CD14-positive monocyte (primary cell): ENCODE data around the gene KIAA1755. TPM values are rescaled to one million over a fixed set of nuclear protein-coding genes. Genes with fewer than 3 reads are reported as not detected.

Experiments used
- DNase-seq, 3 donors: peaks; one replicate each; pipeline ENCODE4 v3.0.0-alpha.2; 2011 to 2022
- H2AFZ ChIP-seq: 2 replicates; pipeline ENCODE4 v1.6.0; 2012; ENCODE audit warnings: mild to moderate bottlenecking, low read depth, low read length, inconsistent platforms; ENCODE audit not compliant: insufficient read depth, poor library complexity, severe bottlenecking
- H3K27ac ChIP-seq, 2 donors: 1 replicate in 1 of 2; 2 replicates in 1 of 2; pipeline ENCODE4 v1.5.1; 2012 to 2013; ENCODE audit warnings: low read length in 2 of 2, control low read depth in 1 of 2, inconsistent platforms in 1 of 2, low read depth in 1 of 2, mild to moderate bottlenecking in 1 of 2
- H3K27me3 ChIP-seq, 2 donors: one replicate each; pipeline versions ENCODE4 v1.6.0 to v1.6.1; 2011 to 2013; ENCODE audit warnings: low read length in 2 of 2; ENCODE audit not compliant: control insufficient read depth in 2 of 2, insufficient read depth in 2 of 2
- H3K36me3 ChIP-seq, 2 donors: replicated peaks in 1 of 2; 1 replicate in 1 of 2; 2 replicates in 1 of 2; pipeline versions ENCODE4 v1.5.1 to v1.6.1; 2012 to 2013; ENCODE audit warnings: low read length in 2 of 2, control low read depth in 1 of 2, inconsistent platforms in 1 of 2, mild to moderate bottlenecking in 1 of 2; ENCODE audit not compliant: insufficient read depth in 2 of 2, control insufficient read depth in 1 of 2
- H3K4me1 ChIP-seq, 2 donors: 1 replicate in 1 of 2; 2 replicates in 1 of 2; pipeline versions ENCODE4 v1.5.1 to v1.6.1; 2012 to 2013; ENCODE audit warnings: low read length in 2 of 2, control low read depth in 1 of 2, inconsistent platforms in 1 of 2, mild to moderate bottlenecking in 1 of 2, moderate library complexity in 1 of 2; ENCODE audit not compliant: insufficient read depth in 2 of 2, control insufficient read depth in 1 of 2
- H3K4me2 ChIP-seq: replicated peaks from 2 replicates; pipeline ENCODE3; 2012; ENCODE audit warnings: low read length, moderate library complexity, mild to moderate bottlenecking; ENCODE audit not compliant: poor library complexity, severe bottlenecking; ENCODE audit errors: extremely low read depth
- H3K4me3 ChIP-seq, 3 experiments: fragments of 200-600 bp in 1 of 3; sonication (generic) in 1 of 3; replicated peaks in 1 of 3; 1 replicate in 2 of 3; 2 replicates in 1 of 3; pipeline ENCODE4 v1.5.1; 2011 to 2013; ENCODE audit warnings: low read length in 3 of 3, mild to moderate bottlenecking in 3 of 3, control low read depth in 2 of 3, low read depth in 2 of 3, inconsistent platforms in 1 of 3, moderate library complexity in 1 of 3
- H3K79me2 ChIP-seq: 2 replicates; pipeline ENCODE4 v1.6.0; 2012; ENCODE audit warnings: mild to moderate bottlenecking, control low read depth, inconsistent platforms, low read length, moderate library complexity; ENCODE audit not compliant: insufficient read depth
- H3K9ac ChIP-seq: 2 replicates; pipeline ENCODE4 v1.6.0; 2017; ENCODE audit warnings: low read length, mild to moderate bottlenecking; ENCODE audit not compliant: insufficient read depth, poor library complexity, severe bottlenecking
- H3K9me3 ChIP-seq, 2 donors: replicated peaks in 1 of 2; 1 replicate in 1 of 2; 2 replicates in 1 of 2; pipeline versions ENCODE4 v1.5.1 to v1.6.1; 2012 to 2013; ENCODE audit warnings: low read length in 2 of 2, control low read depth in 1 of 2; ENCODE audit not compliant: control insufficient read depth in 1 of 2, insufficient read depth in 1 of 2
- H4K20me1 ChIP-seq: 2 replicates; pipeline ENCODE4 v1.6.0; 2012; ENCODE audit warnings: mild to moderate bottlenecking, low read length, control low read depth, moderate library complexity; ENCODE audit not compliant: insufficient read depth
- H3K27ac Mint-ChIP-seq, 7 donors: one replicate each; pipeline ENCODE4 v1.8.0; 2020; ENCODE audit warnings: mild to moderate bottlenecking in 7 of 7, mixed read lengths in 7 of 7, moderate library complexity in 6 of 7, inconsistent platforms in 2 of 7
- H3K27me3 Mint-ChIP-seq, 3 donors: one replicate each; pipeline ENCODE4 v1.8.0; 2021 to 2022; ENCODE audit warnings: low read depth in 3 of 3, mild to moderate bottlenecking in 3 of 3, mixed read lengths in 3 of 3, moderate library complexity in 3 of 3, inconsistent platforms in 1 of 3
- H3K36me3 Mint-ChIP-seq, 2 donors: one replicate each; pipeline ENCODE4 v1.8.0; 2020; ENCODE audit warnings: mixed read lengths in 2 of 2, inconsistent platforms in 1 of 2, mild to moderate bottlenecking in 1 of 2
- H3K4me1 Mint-ChIP-seq: one replicate; pipeline ENCODE4 v1.8.0; 2020; ENCODE audit warnings: mild to moderate bottlenecking, mixed read lengths
- H3K4me3 Mint-ChIP-seq, 2 donors: one replicate each; pipeline ENCODE4 v1.8.0; 2020; ENCODE audit warnings: mild to moderate bottlenecking in 2 of 2, mixed read lengths in 2 of 2, moderate library complexity in 1 of 2
- H3K9me3 Mint-ChIP-seq, 7 donors: one replicate each; pipeline ENCODE4 v1.8.0; 2020 to 2022; ENCODE audit warnings: mixed read lengths in 7 of 7, mild to moderate bottlenecking in 6 of 7, moderate library complexity in 6 of 7, inconsistent platforms in 2 of 7
- CTCF ChIP-seq: fragments of 200-600 bp; IDR thresholded peaks from one replicate; pipeline ENCODE4 v1.8.0; 2022; ENCODE audit warnings: antibody characterized with exemption, mild to moderate bottlenecking
- WGBS: methylation state at CpG from one replicate; pipeline ENCODE4 v1.1.5; 2013; ENCODE audit warnings: missing lambda C conversion rate; ENCODE audit not compliant: insufficient coverage; 5-methylcytosine and 5-hydroxymethylcytosine counted together
- intact Hi-C, 2 donors: fragments of 100-400 bp; cut with micrococcal nuclease; formaldehyde crosslinking; loops; one replicate each; pipeline versions ENCODE4 v1.15.0 to v1.15.1; 2023
- polyA plus RNA-seq, 3 donors: library from polyadenylated mRNA; depleted of rRNA in 1 of 3; unstranded in 2 of 3; stranded (reverse) in 1 of 3; fragments of 300-500 nt in 2 of 3; fragments of >200 nt in 1 of 3; fragmentation: Illumina TruSeq in 2 of 3; gene quantifications; 1 replicate in 2 of 3; 2 replicates in 1 of 3; pipeline ENCODE4 v1.2.3, GENCODE V29; 2012 to 2021

KIAA1755 gene
- polyA plus RNA-seq, 3 donors: not detected

DNA sequence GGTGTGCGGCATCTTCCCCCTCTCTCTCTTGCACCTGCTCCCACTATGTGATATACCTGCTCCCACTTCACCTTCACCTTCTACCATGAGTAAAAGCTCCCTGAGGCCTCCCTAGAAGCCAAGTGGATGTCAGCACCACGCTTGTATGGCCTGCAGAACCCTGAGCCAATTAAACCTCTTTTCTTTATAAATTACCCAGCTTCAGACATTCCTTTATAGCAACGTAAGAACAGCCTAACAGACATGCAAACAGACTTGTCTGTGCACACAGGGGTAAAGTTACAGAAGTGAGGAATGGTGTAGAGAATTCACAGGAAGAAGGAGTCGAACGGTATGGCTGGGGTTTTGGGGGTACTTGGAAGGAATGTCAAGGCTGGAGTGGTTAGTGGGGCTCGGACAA lies 80.7 kb downstream of the KIAA1755 start:
- Mint-ChIP-seq H3K36me3 (peaks cover 0 to 6% of the 10 kb centered on the region in 2 donors), H3K4me1 (peaks cover 28% of the 10 kb centered on the region), H3K4me3 (no peak overlapping the region), H3K27me3 (peaks cover 2 to 14% (median 14%) of the 10 kb centered on the region in 3 donors), H3K27ac (peak overlapping the region in 2 of 7 donors; percentile 1 to 76), H3K9me3 (peaks cover 0 to 3% (median 0%) of the 10 kb centered on the region in 7 donors)
- no peak overlapping the region for H3K4me2 ChIP-seq
- peaks cover 16 to 27% of the 10 kb centered on the region in 2 donors for H3K4me1 ChIP-seq
- H3K9ac ChIP-seq: no peak overlapping the region
- H4K20me1 ChIP-seq: no peaks in the 10 kb centered on the region
- WGBS: 91% methylated on average over 4 of the region's 6 CpGs
- H3K79me2 ChIP-seq: no peaks in the 10 kb centered on the region
- intact Hi-C loops: no loop called here
- H3K27ac ChIP-seq: no peak overlapping the region
- no peak for DNase-seq
- H3K27me3 ChIP-seq: no peaks in the 10 kb centered on the region
- no peaks in the 10 kb centered on the region for H3K36me3 ChIP-seq
- H3K4me3 ChIP-seq: no peak overlapping the region
- no peaks in the 10 kb centered on the region for H3K9me3 ChIP-seq
- no peak for TF ChIP-seq CTCF
- no peak overlapping the region for H2AFZ ChIP-seq

DNA sequence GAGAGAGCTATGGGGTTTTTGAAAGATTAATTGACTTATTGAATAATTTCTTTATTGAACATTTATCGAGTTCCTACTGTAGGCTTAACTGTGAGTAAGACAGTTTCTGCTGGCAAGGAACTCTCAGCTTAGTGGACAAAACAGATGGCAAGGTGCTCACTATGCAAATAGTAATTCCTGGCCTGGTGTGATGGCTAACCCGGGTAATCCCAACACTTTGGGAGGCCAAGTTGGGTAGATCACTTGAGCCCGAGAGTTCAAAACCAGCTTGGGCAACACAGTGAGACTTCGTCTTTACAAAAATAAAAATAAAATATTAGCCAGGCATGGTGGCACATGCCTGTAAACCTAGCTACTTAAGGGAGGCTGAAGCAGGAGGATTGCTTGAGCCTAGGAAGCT lies 82.0 kb downstream of the KIAA1755 start:
- no peaks in the 10 kb centered on the region for H3K36me3 ChIP-seq
- H3K27me3 ChIP-seq: no peaks in the 10 kb centered on the region
- H3K4me3 ChIP-seq: no peak overlapping the region
- H3K4me1 ChIP-seq: peaks cover 16 to 27% of the 10 kb centered on the region in 2 donors
- H3K27ac Mint-ChIP-seq: peak overlapping the region; percentile 65 to 89 (median 83)
- H3K27me3 Mint-ChIP-seq: peaks cover 2 to 8% (median 7%) of the 10 kb centered on the region in 3 donors
- no peak for TF ChIP-seq CTCF
- no peaks in the 10 kb centered on the region for H3K79me2 ChIP-seq
- peaks cover 0 to 6% of the 10 kb centered on the region in 2 donors for H3K36me3 Mint-ChIP-seq
- 94% methylated on average over 2 of the region's 4 CpGs for WGBS
- H3K9me3 ChIP-seq: no peaks in the 10 kb centered on the region
- H3K4me2 ChIP-seq: no peak overlapping the region
- no peak overlapping the region for H3K9ac ChIP-seq
- no peak overlapping the region for H2AFZ ChIP-seq
- intact Hi-C loops: no loop called here
- H3K4me1 Mint-ChIP-seq: peaks cover 29% of the 10 kb centered on the region
- DNase-seq: no peak
- H3K4me3 Mint-ChIP-seq: no peak overlapping the region
- H3K9me3 Mint-ChIP-seq: peaks cover 0 to 3% (median 0%) of the 10 kb centered on the region in 7 donors
- H3K27ac ChIP-seq: peak overlapping the region in 1 of 2 donors; percentile 54
- H4K20me1 ChIP-seq: no peaks in the 10 kb centered on the region
